ENCODE measurements around the gene R3HDM2. TPM values are rescaled to one million over a fixed set of nuclear protein-coding genes. Genes with fewer than 3 reads are reported as not detected.
"Not testable (repeated sequence)": the region's sequence is repeated elsewhere in the genome, so short reads cannot be mapped to it uniquely, and the experiment has no call there.

Gene R3HDM2
- total and polyA plus RNA-seq, 4 donors: 7.4 to 28.9 (median 15.1) TPM

- Histone ChIP-seq H3K4me1 (ENCODE audit: control insufficient read depth in 4 of 4, insufficient read depth in 4 of 4, low read length in 3 of 4) (no peaks in the 10 kb centered on the region), H3K36me3 (ENCODE audit: control insufficient read depth in 4 of 4, insufficient read depth in 3 of 4, low read depth in 1 of 4, low read length in 3 of 4) (peaks cover 0 to 2% (median 0%) of the 10 kb centered on the region in 4 donors), H3K4me3 (ENCODE audit: low read depth in 1 of 3, low read length in 3 of 3) (no peak overlapping the region), H3K9ac (ENCODE audit: low read depth in 1 of 2, low read length in 2 of 2) (no peak overlapping the region), H3K27me3 (ENCODE audit: control insufficient read depth in 4 of 4, insufficient read depth in 4 of 4, low read length in 3 of 4) (no peaks in the 10 kb centered on the region), H3K27ac (ENCODE audit: low read depth in 1 of 2, low read length in 2 of 2) (no peak overlapping the region), H3K9me3 (ENCODE audit: control insufficient read depth in 4 of 4, low read length in 3 of 4) (no peaks in the 10 kb centered on the region)
- WGBS: 93% methylated on average over 5 of the region's 5 CpGs
- DNase-seq (ENCODE audit: low spot score): no peak
- TF ChIP-seq CTCF (IDR thresholded peaks at IDR 0.05; ENCODE audit: low read depth, low read length, missing input control) (no peak), GABPA (IDR thresholded peaks at IDR 0.05 in 1 of 2, conservative IDR thresholded peaks at IDR 0.05 in 1 of 2) (no peak), FOXA2 (IDR thresholded peaks at IDR 0.05) (no peak), NR2F2 (IDR thresholded peaks at IDR 0.05) (no peak), REST (IDR thresholded peaks at IDR 0.05) (no peak), HNF4G (IDR thresholded peaks at IDR 0.05) (no peak), EGR1 (IDR thresholded peaks at IDR 0.05; ENCODE audit: low read depth in 2 of 2) (no peak), ATF3 (IDR thresholded peaks at IDR 0.05) (no peak), JUND (IDR thresholded peaks at IDR 0.05) (no peak), YY1 (IDR thresholded peaks at IDR 0.05) (no peak), RXRA (IDR thresholded peaks at IDR 0.05) (no peak), RAD21 (IDR thresholded peaks at IDR 0.05) (no peak), SP1 (IDR thresholded peaks at IDR 0.05) (no peak)
Observed at GRCh38 chr12:57401165-57401564, 29.7 kb downstream of the R3HDM2 start.

GRCh38 chr12:57399718-57400463, 31.0 kb downstream of the R3HDM2 start:
- H3K27ac ChIP-seq (ENCODE audit: low read depth in 1 of 2, low read length in 2 of 2); DNase-seq (ENCODE audit: low spot score); H3K9ac ChIP-seq (ENCODE audit: low read depth in 1 of 2, low read length in 2 of 2); H3K4me3 ChIP-seq (ENCODE audit: low read depth in 1 of 3, low read length in 3 of 3); H3K4me1 ChIP-seq (ENCODE audit: control insufficient read depth in 4 of 4, insufficient read depth in 4 of 4, low read length in 3 of 4); H3K27me3 ChIP-seq (ENCODE audit: control insufficient read depth in 4 of 4, insufficient read depth in 4 of 4, low read length in 3 of 4); H3K36me3 ChIP-seq (ENCODE audit: control insufficient read depth in 4 of 4, insufficient read depth in 3 of 4, low read depth in 1 of 4, low read length in 3 of 4); H3K9me3 ChIP-seq (ENCODE audit: control insufficient read depth in 4 of 4, low read length in 3 of 4): not testable (repeated sequence)
- 98% methylated on average over 6 of the region's 7 CpGs for WGBS

Measured in liver (tissue), 9 donors.